ENCODE measurements around the gene SSBP2.

- TF ChIP-seq CTCF (IDR thresholded peaks at IDR 0.05), result no peak
- no peak for TF ChIP-seq POLR2A (IDR thresholded peaks at IDR 0.05)
These were observed 44.8 kb upstream of the SSBP2 start for GRCh38 chr5:81795666-81796065.

All from Peyer's patch (tissue), 4 donors.